DMS 273 treated with DMSO at 0.1 percent for 48 hours (cell line): ENCODE results near the gene FNBP1.
"Not testable (repeated sequence)": the region's sequence is repeated elsewhere in the genome, so short reads cannot be mapped to it uniquely, and the experiment has no call there.

ENCODE experiments used
- DNase-seq: peaks from one replicate; lab custom pipeline; 2025; lab: John Stamatoyannopoulos, UW

The FNBP1 gene

GRCh38 chr9:129991139-129991538 lies 51.9 kb downstream of the FNBP1 start:
- not testable (repeated sequence) for DNase-seq

GRCh38 chr9:129990269-129991010 lies 52.5 kb downstream of the FNBP1 start:
- DNase-seq, result no peak

DNA sequence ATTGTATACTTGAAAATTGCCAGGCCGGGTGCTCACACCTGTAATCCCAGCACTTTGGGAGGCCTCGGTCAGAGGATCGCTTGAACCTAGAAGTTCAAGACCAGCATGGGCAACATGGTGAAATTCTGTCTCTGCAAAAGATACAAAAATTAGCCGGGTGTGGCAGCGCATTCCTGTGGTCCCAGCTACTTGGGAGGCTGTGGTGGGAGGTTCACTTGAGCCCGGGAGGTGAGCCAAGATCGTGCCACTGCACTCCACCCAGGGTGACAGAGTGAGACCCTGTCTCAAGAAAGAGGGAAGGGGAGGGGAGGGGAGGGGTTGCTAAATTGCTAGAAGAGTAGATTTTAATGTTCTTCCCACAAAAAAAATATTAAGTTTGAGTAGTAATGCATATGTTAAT lies 53.2 kb downstream of the FNBP1 start:
- no peak for DNase-seq

- no peak for DNase-seq
Observed at GRCh38 chr9:129989362-129989708, 53.7 kb downstream of the FNBP1 start.

DNA sequence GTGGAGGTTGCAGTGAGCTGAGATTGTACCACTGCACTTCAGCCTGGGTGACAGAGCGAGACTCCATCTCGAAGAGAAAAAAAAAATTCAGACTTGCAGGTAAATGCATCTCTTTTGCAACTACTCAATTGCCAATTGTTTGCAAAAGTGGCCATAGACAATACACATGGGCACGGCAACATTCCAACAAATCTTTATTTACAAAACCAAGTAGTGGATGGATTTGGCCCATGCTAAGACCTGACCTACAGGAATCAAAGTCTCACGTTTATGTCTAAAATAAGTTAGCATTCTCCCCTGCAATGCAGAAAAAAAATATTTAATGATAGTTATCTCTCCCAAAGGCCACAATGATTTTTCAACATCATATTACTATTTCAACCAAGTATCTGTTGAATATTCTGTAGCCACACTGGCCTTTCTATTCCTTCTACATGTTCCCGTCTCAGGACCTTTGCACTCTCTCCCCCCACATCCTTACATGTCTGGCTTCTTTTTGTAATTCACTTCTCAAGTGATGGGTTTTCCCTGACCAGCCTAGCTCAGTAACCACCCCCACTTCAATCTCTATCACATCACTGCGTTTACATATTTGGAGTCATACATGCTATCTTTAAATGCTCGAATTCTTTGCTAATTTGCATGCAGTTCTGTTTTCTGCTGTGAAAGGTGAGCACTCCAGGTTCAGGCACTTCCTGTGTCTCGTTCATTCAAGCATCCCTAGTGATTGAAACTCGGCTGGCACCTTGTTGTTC lies 54.2 kb downstream of the FNBP1 start:
- DNase-seq, result no peak

- no peak for DNase-seq
Observed at GRCh38 chr9:129987941-129988340, 55.0 kb downstream of the FNBP1 start.

GRCh38 chr9:129987047-129987446 lies 55.9 kb downstream of the FNBP1 start:
- no peak for DNase-seq

GRCh38 chr9:129984589-129984988 lies 58.4 kb downstream of the FNBP1 start:
- not testable (repeated sequence) for DNase-seq

GRCh38 chr9:129983891-129984290 lies 59.1 kb downstream of the FNBP1 start:
- no peak for DNase-seq

DNA sequence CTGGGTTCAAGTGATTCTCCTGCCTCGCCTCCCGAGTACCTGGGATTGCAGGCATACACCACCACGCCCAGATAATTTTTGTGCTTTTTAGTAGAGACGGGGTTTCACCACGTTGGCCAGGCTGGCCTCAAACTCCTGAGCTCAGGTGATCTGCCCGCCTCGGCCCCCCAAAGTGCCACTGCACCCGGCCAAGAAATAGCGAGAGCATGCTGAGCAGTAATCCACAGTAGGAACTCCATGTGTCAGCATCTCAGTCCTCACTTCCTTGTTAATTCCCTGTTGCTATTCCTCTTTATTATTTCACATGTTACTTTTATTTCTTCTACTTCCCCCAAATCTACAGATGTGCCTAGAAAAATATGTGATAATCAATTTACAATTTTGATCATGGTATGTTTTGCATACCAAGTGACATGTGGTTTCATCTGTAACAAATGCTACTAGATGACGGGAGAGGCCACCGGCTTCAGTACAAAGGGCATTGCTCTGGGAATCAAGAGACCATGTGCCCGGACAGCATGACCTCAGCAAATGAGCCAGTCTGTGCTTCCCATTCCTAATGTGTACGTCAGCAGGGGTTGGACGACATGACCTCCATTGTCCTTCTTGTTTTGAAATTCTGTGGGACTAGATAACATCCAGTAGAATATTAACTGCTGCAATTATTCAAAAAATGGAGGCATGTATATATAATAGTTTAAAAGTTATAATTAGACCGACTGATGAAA lies 61.6 kb downstream of the FNBP1 start:
- no peak for DNase-seq

GRCh38 chr9:129980224-129980623 lies 62.8 kb downstream of the FNBP1 start:
- not testable (repeated sequence) for DNase-seq

DNA sequence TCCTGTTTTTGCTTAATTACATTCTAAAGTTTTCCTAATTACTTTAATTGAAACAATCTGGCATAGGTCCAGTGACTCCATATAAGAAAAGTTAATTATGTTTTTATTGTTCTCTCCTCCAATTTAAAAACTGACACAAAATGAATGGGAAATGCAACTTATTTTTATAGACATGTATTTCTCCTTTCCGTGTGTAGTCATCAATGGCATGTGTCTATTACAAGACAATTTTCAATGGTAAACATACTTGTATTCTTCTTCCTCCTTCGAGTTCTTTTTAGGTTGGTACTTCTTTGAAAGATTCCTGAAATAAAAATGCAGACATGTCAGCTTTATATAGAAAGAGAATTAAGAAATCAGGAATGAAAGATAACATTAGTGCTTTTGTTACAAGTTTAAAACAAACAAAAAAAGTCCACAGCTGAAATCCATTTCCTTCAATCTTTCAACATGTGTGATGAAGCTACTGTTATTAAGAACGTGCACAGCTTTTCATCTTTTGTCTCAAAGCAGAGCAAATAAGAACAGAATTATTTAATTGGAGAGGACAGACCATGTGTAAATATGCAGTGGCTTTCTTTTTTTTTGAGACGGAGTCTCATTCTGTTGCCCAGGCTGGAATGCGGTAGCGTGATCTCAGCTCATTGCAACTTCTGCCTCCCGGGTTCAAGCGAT lies 63.8 kb downstream of the FNBP1 start:
- DNase-seq, result no peak

- DNase-seq, result no peak
Observed at GRCh38 chr9:129972816-129973215, 70.2 kb downstream of the FNBP1 start.

DNA sequence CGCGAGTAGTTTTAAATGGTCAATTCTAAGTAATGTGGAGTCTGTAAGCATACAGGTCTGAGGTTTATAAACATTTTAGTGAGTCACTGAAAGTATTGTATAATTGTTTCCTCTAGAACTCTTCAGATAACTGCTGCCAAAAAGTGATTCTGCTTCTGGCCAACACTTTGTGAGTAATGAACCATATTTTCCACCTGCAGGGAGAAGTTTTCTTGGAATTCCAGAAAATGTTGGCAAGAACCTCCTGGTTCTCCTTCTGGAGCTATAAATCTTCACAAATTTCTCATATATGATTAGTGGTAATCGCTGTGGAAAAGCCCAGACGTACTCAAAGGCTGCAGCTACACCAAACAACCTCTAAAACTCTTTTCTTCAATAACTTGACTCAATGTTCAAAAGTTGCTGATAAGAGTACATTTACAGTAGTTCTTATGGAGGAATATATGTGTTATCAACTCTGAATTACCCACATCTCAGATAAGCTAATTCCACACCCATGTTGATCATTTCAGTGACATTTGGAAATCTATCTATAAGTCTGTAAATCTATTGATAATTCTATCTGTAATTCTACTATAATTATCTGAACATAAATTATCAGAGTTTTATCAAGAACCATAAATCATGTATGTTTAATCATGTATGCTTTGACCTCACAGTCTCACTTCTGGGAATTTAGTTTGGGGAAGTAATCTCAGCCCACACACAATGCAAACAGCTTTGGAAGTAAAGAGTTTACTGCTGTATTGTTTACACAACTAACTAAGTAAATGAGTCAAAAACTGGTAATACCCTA lies 74.1 kb downstream of the FNBP1 start:
- DNase-seq, result no peak

- DNase-seq, result no peak
Observed at GRCh38 chr9:129964901-129965734, 77.9 kb downstream of the FNBP1 start.

GRCh38 chr9:129962889-129963703 lies 79.9 kb downstream of the FNBP1 start:
- no peak for DNase-seq

- DNase-seq, result no peak
Observed at GRCh38 chr9:129962451-129962864, 80.5 kb downstream of the FNBP1 start.

DNA sequence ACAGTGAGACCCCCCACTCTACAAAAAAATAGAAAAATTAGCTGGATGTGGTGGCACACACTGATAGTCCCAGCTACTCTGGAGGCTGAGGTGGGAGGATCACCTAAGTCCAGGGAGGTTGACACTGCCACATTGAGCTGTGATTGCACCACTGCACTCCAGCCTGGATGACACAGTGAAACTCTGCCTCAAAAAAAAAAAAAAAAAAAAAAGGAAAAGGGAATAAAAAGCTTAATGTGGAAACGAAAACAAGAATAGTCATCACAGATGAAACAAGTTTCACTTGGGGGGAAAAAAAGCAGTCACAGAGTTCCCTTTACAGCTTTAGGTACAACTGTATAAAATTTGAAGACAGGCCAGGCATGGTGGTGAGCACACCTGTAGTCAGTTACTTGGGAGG lies 84.2 kb downstream of the FNBP1 start:
- no peak for DNase-seq

GRCh38 chr9:129954868-129955550 lies 88.0 kb downstream of the FNBP1 start:
- DNase-seq, result no peak
